ENCODE measurements around the gene MTX1.
A peak's percentile ranks its signal among the peaks of the same experiment; 100 is the strongest.
"Not testable (repeated sequence)": the region's sequence is repeated elsewhere in the genome, so short reads cannot be mapped to it uniquely, and the experiment has no call there.

The MTX1 gene

GRCh38 chr1:155212051-155212440, 3.6 kb downstream of the MTX1 start:
- not testable (repeated sequence) for H3K56ac ChIP-seq (ENCODE audit: low read length); H2BK15ac ChIP-seq (replicated peaks; ENCODE audit: low read depth); H2BK120ac ChIP-seq (ENCODE audit: low read depth, low read length); H3K4me1 ChIP-seq (ENCODE audit: control insufficient read depth, low read depth, low read length); H3K4me2 ChIP-seq (ENCODE audit: low read length); H3K9ac ChIP-seq (ENCODE audit: low read length); DNase-seq; H2BK5ac ChIP-seq (ENCODE audit: low read length); H2AK5ac ChIP-seq (ENCODE audit: low read length); H3K36me3 ChIP-seq (ENCODE audit: control insufficient read depth, insufficient read depth, low read length); H3K4ac ChIP-seq (ENCODE audit: low read depth, low read length); H3K18ac ChIP-seq (ENCODE audit: low read length); H3K79me1 ChIP-seq (ENCODE audit: low read length); H3K23ac ChIP-seq (ENCODE audit: low read length); H4K5ac ChIP-seq (ENCODE audit: low read length); H3K27me3 ChIP-seq (ENCODE audit: insufficient read depth, low read length, poor library complexity); H3K4me3 ChIP-seq (ENCODE audit: low read length); H3K79me2 ChIP-seq (ENCODE audit: control insufficient read depth, insufficient read depth, low read length); H4K8ac ChIP-seq (ENCODE audit: low read depth, low read length); H3K27ac ChIP-seq (ENCODE audit: low read depth, low read length)
- no CpG with 5 or more reads among the region's 7 CpGs for WGBS (ENCODE audit: extremely low coverage, insufficient coverage, low lambda C conversion rate)

GRCh38 chr1:155214702-155215101, 6.2 kb downstream of the MTX1 start:
- not testable (repeated sequence) for H3K27ac ChIP-seq (ENCODE audit: low read depth, low read length); H3K4me2 ChIP-seq (ENCODE audit: low read length); H3K36me3 ChIP-seq (ENCODE audit: control insufficient read depth, insufficient read depth, low read length); H3K23ac ChIP-seq (ENCODE audit: low read length); H2BK5ac ChIP-seq (ENCODE audit: low read length); H3K4me3 ChIP-seq (ENCODE audit: low read length); H3K79me1 ChIP-seq (ENCODE audit: low read length); H2BK120ac ChIP-seq (ENCODE audit: low read depth, low read length); H3K56ac ChIP-seq (ENCODE audit: low read length); DNase-seq; H4K5ac ChIP-seq (ENCODE audit: low read length); H3K27me3 ChIP-seq (ENCODE audit: insufficient read depth, low read length, poor library complexity); H3K9ac ChIP-seq (ENCODE audit: low read length); H3K4me1 ChIP-seq (ENCODE audit: control insufficient read depth, low read depth, low read length); H2AK5ac ChIP-seq (ENCODE audit: low read length); H2BK15ac ChIP-seq (replicated peaks; ENCODE audit: low read depth); H4K8ac ChIP-seq (ENCODE audit: low read depth, low read length); H3K4ac ChIP-seq (ENCODE audit: low read depth, low read length); H3K18ac ChIP-seq (ENCODE audit: low read length); H3K79me2 ChIP-seq (ENCODE audit: control insufficient read depth, insufficient read depth, low read length)
- no CpG with 5 or more reads among the region's 10 CpGs for WGBS (ENCODE audit: extremely low coverage, insufficient coverage, low lambda C conversion rate)

GRCh38 chr1:155218854-155219591, 10.5 kb downstream of the MTX1 start:
- H2BK15ac ChIP-seq (replicated peaks; ENCODE audit: low read depth), result no peak overlapping the region
- peak overlapping the region; percentile 58 for H4K8ac ChIP-seq (ENCODE audit: low read depth, low read length)
- H3K9ac ChIP-seq (ENCODE audit: low read length), result no peak overlapping the region
- no peaks in the 10 kb centered on the region for H3K79me1 ChIP-seq (ENCODE audit: low read length)
- no peak overlapping the region for H3K4me3 ChIP-seq (ENCODE audit: low read length)
- H3K23ac ChIP-seq (ENCODE audit: low read length), result no peak overlapping the region
- peak; percentile 84 for DNase-seq
- H3K4ac ChIP-seq (ENCODE audit: low read depth, low read length), result no peak overlapping the region
- H3K27ac ChIP-seq (ENCODE audit: low read depth, low read length), result no peak overlapping the region
- WGBS (ENCODE audit: extremely low coverage, insufficient coverage, low lambda C conversion rate), result no CpG with 5 or more reads among the region's 7 CpGs
- H3K4me2 ChIP-seq (ENCODE audit: low read length), result no peak overlapping the region
- no peaks in the 10 kb centered on the region for H3K79me2 ChIP-seq (ENCODE audit: control insufficient read depth, insufficient read depth, low read length)
- no peak overlapping the region for H3K18ac ChIP-seq (ENCODE audit: low read length)
- H3K27me3 ChIP-seq (ENCODE audit: insufficient read depth, low read length, poor library complexity), result no peaks in the 10 kb centered on the region
- no peak overlapping the region for H2BK5ac ChIP-seq (ENCODE audit: low read length)
- no peaks in the 10 kb centered on the region for H3K4me1 ChIP-seq (ENCODE audit: control insufficient read depth, low read depth, low read length)
- H3K36me3 ChIP-seq (ENCODE audit: control insufficient read depth, insufficient read depth, low read length), result no peaks in the 10 kb centered on the region
- no peak overlapping the region for H3K56ac ChIP-seq (ENCODE audit: low read length)
- H2BK120ac ChIP-seq (ENCODE audit: low read depth, low read length), result no peak overlapping the region
- H4K5ac ChIP-seq (ENCODE audit: low read length), result no peak overlapping the region
- no peak overlapping the region for H2AK5ac ChIP-seq (ENCODE audit: low read length)

GRCh38 chr1:155219592-155220031, 11.1 kb downstream of the MTX1 start:
- Histone ChIP-seq H3K79me1 (ENCODE audit: low read length) (no peaks in the 10 kb centered on the region), H3K18ac (ENCODE audit: low read length) (no peak overlapping the region), H2BK5ac (ENCODE audit: low read length) (no peak overlapping the region), H3K4ac (ENCODE audit: low read depth, low read length) (no peak overlapping the region), H3K36me3 (ENCODE audit: control insufficient read depth, insufficient read depth, low read length) (no peaks in the 10 kb centered on the region), H2AK5ac (ENCODE audit: low read length) (no peak overlapping the region), H3K27ac (ENCODE audit: low read depth, low read length) (no peak overlapping the region), H3K56ac (ENCODE audit: low read length) (no peak overlapping the region), H3K4me1 (ENCODE audit: control insufficient read depth, low read depth, low read length) (no peaks in the 10 kb centered on the region), H2BK120ac (ENCODE audit: low read depth, low read length) (no peak overlapping the region), H3K4me2 (ENCODE audit: low read length) (no peak overlapping the region), H3K9ac (ENCODE audit: low read length) (no peak overlapping the region), H4K8ac (ENCODE audit: low read depth, low read length) (peak overlapping the region; percentile 58), H3K79me2 (ENCODE audit: control insufficient read depth, insufficient read depth, low read length) (no peaks in the 10 kb centered on the region), H2BK15ac (replicated peaks; ENCODE audit: low read depth) (no peak overlapping the region), H3K27me3 (ENCODE audit: insufficient read depth, low read length, poor library complexity) (no peaks in the 10 kb centered on the region), H3K23ac (ENCODE audit: low read length) (no peak overlapping the region), H3K4me3 (ENCODE audit: low read length) (no peak overlapping the region), H4K5ac (ENCODE audit: low read length) (peak overlapping the region; percentile 17)
- WGBS (ENCODE audit: extremely low coverage, insufficient coverage, low lambda C conversion rate), result no CpG with 5 or more reads among the region's 1 CpG
- DNase-seq, result peak; percentile 37

- H4K5ac ChIP-seq (ENCODE audit: low read length); H3K79me1 ChIP-seq (ENCODE audit: low read length); H3K18ac ChIP-seq (ENCODE audit: low read length); H3K56ac ChIP-seq (ENCODE audit: low read length); H3K23ac ChIP-seq (ENCODE audit: low read length); H3K4me1 ChIP-seq (ENCODE audit: control insufficient read depth, low read depth, low read length); H3K4me3 ChIP-seq (ENCODE audit: low read length); H2BK5ac ChIP-seq (ENCODE audit: low read length); H3K4ac ChIP-seq (ENCODE audit: low read depth, low read length); DNase-seq; H3K9ac ChIP-seq (ENCODE audit: low read length); H2BK120ac ChIP-seq (ENCODE audit: low read depth, low read length); H3K4me2 ChIP-seq (ENCODE audit: low read length); H3K27ac ChIP-seq (ENCODE audit: low read depth, low read length); H3K27me3 ChIP-seq (ENCODE audit: insufficient read depth, low read length, poor library complexity); H3K36me3 ChIP-seq (ENCODE audit: control insufficient read depth, insufficient read depth, low read length); H4K8ac ChIP-seq (ENCODE audit: low read depth, low read length); H2AK5ac ChIP-seq (ENCODE audit: low read length); H3K79me2 ChIP-seq (ENCODE audit: control insufficient read depth, insufficient read depth, low read length); H2BK15ac ChIP-seq (replicated peaks; ENCODE audit: low read depth): not testable (repeated sequence)
- WGBS (ENCODE audit: extremely low coverage, insufficient coverage, low lambda C conversion rate), result no CpG with 5 or more reads among the region's 10 CpGs
These were observed 11.9 kb downstream of the MTX1 start for GRCh38 chr1:155220211-155220965.

Measured in mesendoderm (in vitro differentiated cells).